ENCODE measurements around the gene DYNC1LI1. TPM values are rescaled to one million over a fixed set of nuclear protein-coding genes. Genes with fewer than 3 reads are reported as not detected.

Gene DYNC1LI1
- polyA plus RNA-seq, 2 of the 4 experiments (the other 2 are of a cell fraction) = 42.0 to 66.9 TPM

GRCh38 chr3:32601722-32602121 is 31.1 kb upstream of the DYNC1LI1 start:
- ATAC-seq (no peak), DNase-seq (ENCODE audit: low read depth in 1 of 2, low spot score in 1 of 2) (no peak), FAIRE-seq (no peak)
- Histone ChIP-seq H3K4me3 (no peak overlapping the region), H3K27ac (no peak overlapping the region), H3K4me1 (no peaks in the 10 kb centered on the region), H3K9me3 (no peaks in the 10 kb centered on the region), H3K4me2 (no peak overlapping the region)
- WGBS (ENCODE audit: missing lambda C conversion rate) = 34% methylated on average over 3 of the region's 3 CpGs
- TF ChIP-seq HMGXB4 (CRISPR knock-in tag; IDR thresholded peaks at IDR 0.05; ENCODE audit: borderline replicate concordance) = no peak
- no peak for TF ChIP-seq HOXB13 (CRISPR knock-in tag; IDR thresholded peaks at IDR 0.05; ENCODE audit: low read depth)
- no peak for TF ChIP-seq TP53 (CRISPR knock-in tag; IDR thresholded peaks at IDR 0.05)
- TF ChIP-seq CBX2 (IDR thresholded peaks at IDR 0.05; ENCODE audit: borderline replicate concordance, low read depth) = no peak
- no peak for TF ChIP-seq EHMT2 (IDR thresholded peaks at IDR 0.05; ENCODE audit: low read depth)
- no peak for TF ChIP-seq HEYL (CRISPR knock-in tag; IDR thresholded peaks at IDR 0.05)
- POLR2A ChIA-PET = no interaction called here
- CTCF ChIA-PET = interaction anchor here (0.6 kb wide), 1 partner anchor 10 kb away, joined by 4 read pairs; no protein-coding TSS in a partner anchor

GRCh38 chr3:32597656-32598055 is 27.0 kb upstream of the DYNC1LI1 start:
- Histone ChIP-seq H3K4me1 (peaks cover 10% of the 10 kb centered on the region; the same call in 1 of the 3 replicates), H3K9me3 (no peaks in the 10 kb centered on the region), H3K4me2 (no peak overlapping the region), H3K27ac (no peak overlapping the region), H3K4me3 (no peak overlapping the region)
- no peak for DNase-seq (ENCODE audit: low read depth in 1 of 2, low spot score in 1 of 2)
- no peak for FAIRE-seq
- ChIA-PET CTCF (interaction anchor here (2.4 kb wide), 1 partner anchor 87 kb away, joined by 9 read pairs; no protein-coding TSS in a partner anchor), POLR2A (no interaction called here)
- no peak for ATAC-seq
- TF ChIP-seq CBX2 (IDR thresholded peaks at IDR 0.05; ENCODE audit: borderline replicate concordance, low read depth) (no peak), GATA3 (IDR thresholded peaks at IDR 0.05; ENCODE audit: borderline replicate concordance) (no peak), POLR2A (IDR thresholded peaks at IDR 0.05; ENCODE audit: low read length) (no peak), RNF2 (IDR thresholded peaks at IDR 0.05; ENCODE audit: borderline replicate concordance, low read depth) (no peak)
- 39% methylated on average over 2 of the region's 2 CpGs for WGBS (ENCODE audit: missing lambda C conversion rate)

GRCh38 chr3:32596909-32597369 is 26.3 kb upstream of the DYNC1LI1 start:
- Histone ChIP-seq H3K4me2 (no peak overlapping the region), H3K27ac (no peak overlapping the region), H3K9me3 (no peaks in the 10 kb centered on the region), H3K4me1 (peaks cover 10% of the 10 kb centered on the region; the same call in 1 of the 3 replicates), H3K4me3 (no peak overlapping the region)
- TF ChIP-seq PHF8 (IDR thresholded peaks at IDR 0.05; ENCODE audit: borderline replicate concordance, low read depth) = no peak
- no peak for TF ChIP-seq MAZ (IDR thresholded peaks at IDR 0.05; ENCODE audit: borderline replicate concordance, low read depth, low read length)
- TF ChIP-seq HES2 (IDR thresholded peaks at IDR 0.05) = no peak
- no peak for TF ChIP-seq RCOR1 (IDR thresholded peaks at IDR 0.05; ENCODE audit: low read depth, low read length)
- TF ChIP-seq NPAS2 (CRISPR knock-in tag; IDR thresholded peaks at IDR 0.05; ENCODE audit: borderline replicate concordance) = no peak
- no peak for TF ChIP-seq HMGXB4 (CRISPR knock-in tag; IDR thresholded peaks at IDR 0.05; ENCODE audit: borderline replicate concordance)
- no peak for TF ChIP-seq ZSCAN20 (CRISPR knock-in tag; IDR thresholded peaks at IDR 0.05)
- TF ChIP-seq MYC (IDR thresholded peaks at IDR 0.05; ENCODE audit: borderline replicate concordance, low read length) = no peak
- no peak for TF ChIP-seq JUN (IDR thresholded peaks at IDR 0.05)
- no peak for TF ChIP-seq E2F6 (IDR thresholded peaks at IDR 0.05; ENCODE audit: borderline replicate concordance, low read depth)
- TF ChIP-seq JUNB (IDR thresholded peaks at IDR 0.05) = no peak
- no peak for TF ChIP-seq CBX2 (IDR thresholded peaks at IDR 0.05; ENCODE audit: borderline replicate concordance, low read depth)
- no peak for TF ChIP-seq GATA3 (IDR thresholded peaks at IDR 0.05; ENCODE audit: borderline replicate concordance)
- ChIA-PET POLR2A (no interaction called here), CTCF (no interaction called here)
- 62% methylated on average over 6 of the region's 8 CpGs for WGBS (ENCODE audit: missing lambda C conversion rate)
- ATAC-seq (no peak), DNase-seq (ENCODE audit: low read depth in 1 of 2, low spot score in 1 of 2) (no peak), FAIRE-seq (no peak)
